ENCODE measurements around the gene DBN1.

Gene DBN1

GRCh38 chr5:177504086-177505056 is 30.9 kb upstream of the DBN1 start:
- no peak for DNase-seq (ENCODE audit: low read depth)

GRCh38 chr5:177503351-177504085 is 30.1 kb upstream of the DBN1 start:
- no peak for DNase-seq (ENCODE audit: low read depth)

GRCh38 chr5:177502886-177503285 is 29.5 kb upstream of the DBN1 start:
- no peak for DNase-seq (ENCODE audit: low read depth)

GRCh38 chr5:177501874-177502678 is 28.6 kb upstream of the DBN1 start:
- DNase-seq (ENCODE audit: low read depth) = no peak

- peak; percentile 82 for DNase-seq (ENCODE audit: low read depth)
These were observed 27.5 kb upstream of the DBN1 start for GRCh38 chr5:177500685-177501522.

- no peak for DNase-seq (ENCODE audit: low read depth)
These were observed 26.4 kb upstream of the DBN1 start for GRCh38 chr5:177499842-177500241.

- no peak for DNase-seq (ENCODE audit: low read depth)
These were observed 24.8 kb upstream of the DBN1 start for GRCh38 chr5:177498013-177498787.

GRCh38 chr5:177497292-177498012 is 24.0 kb upstream of the DBN1 start, which contains the start of gene PDLIM7:
Gene PDLIM7, minus strand, starts transcription at chr5:177497604. Its CDS starts 1,092 bp downstream, at chr5:177496512.
- DNase-seq (ENCODE audit: low read depth) = peak; percentile 86

GRCh38 chr5:177496727-177497291 is 23.4 kb upstream of the DBN1 start:
- no peak for DNase-seq (ENCODE audit: low read depth)

GRCh38 chr5:177496070-177496726 is 22.8 kb upstream of the DBN1 start:
- DNase-seq (ENCODE audit: low read depth) = no peak

- no peak for DNase-seq (ENCODE audit: low read depth)
These were observed 22.0 kb upstream of the DBN1 start for GRCh38 chr5:177495243-177496060.

- DNase-seq (ENCODE audit: low read depth) = no peak
These were observed 21.1 kb upstream of the DBN1 start for GRCh38 chr5:177494346-177495195.

GRCh38 chr5:177493795-177494345 is 20.4 kb upstream of the DBN1 start:
- no peak for DNase-seq (ENCODE audit: low read depth)

- no peak for DNase-seq (ENCODE audit: low read depth)
These were observed 19.4 kb upstream of the DBN1 start for GRCh38 chr5:177492841-177493240.

- no peak for DNase-seq (ENCODE audit: low read depth)
These were observed 18.7 kb upstream of the DBN1 start for GRCh38 chr5:177491983-177492746.

- no peak for DNase-seq (ENCODE audit: low read depth)
These were observed 18.1 kb upstream of the DBN1 start for GRCh38 chr5:177491429-177491945.
